ENCODE data around the gene RFLNA. TPM values are rescaled to one million over a fixed set of nuclear protein-coding genes. Genes with fewer than 3 reads are reported as not detected.

Gene RFLNA
- total and polyA plus RNA-seq, 2 of the 13 experiments (the other 11 are each of a cell fraction or from before 2014, with no cell fraction given), result not detected

DNA sequence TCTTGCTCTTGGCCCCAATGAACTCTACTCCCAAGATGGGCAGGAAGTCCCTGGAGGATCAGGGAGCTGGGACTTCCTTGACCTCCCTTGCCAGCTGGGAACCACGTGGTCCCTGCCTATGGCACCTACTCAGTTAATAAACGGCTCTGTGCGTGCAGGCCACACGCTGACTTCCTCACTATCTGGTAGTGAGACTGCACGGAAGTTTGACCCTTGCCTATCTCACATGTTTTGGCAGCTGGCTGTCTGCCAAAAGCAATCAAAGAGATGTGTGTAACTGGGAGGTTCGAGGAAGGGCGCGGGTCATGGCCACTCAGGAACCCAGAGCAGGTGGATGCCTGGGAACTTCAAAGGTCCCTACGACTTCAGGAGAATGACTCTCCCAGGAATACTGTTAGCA, 57.9 kb downstream of the RFLNA start (continued):
- TF ChIP-seq, protein P1, sequence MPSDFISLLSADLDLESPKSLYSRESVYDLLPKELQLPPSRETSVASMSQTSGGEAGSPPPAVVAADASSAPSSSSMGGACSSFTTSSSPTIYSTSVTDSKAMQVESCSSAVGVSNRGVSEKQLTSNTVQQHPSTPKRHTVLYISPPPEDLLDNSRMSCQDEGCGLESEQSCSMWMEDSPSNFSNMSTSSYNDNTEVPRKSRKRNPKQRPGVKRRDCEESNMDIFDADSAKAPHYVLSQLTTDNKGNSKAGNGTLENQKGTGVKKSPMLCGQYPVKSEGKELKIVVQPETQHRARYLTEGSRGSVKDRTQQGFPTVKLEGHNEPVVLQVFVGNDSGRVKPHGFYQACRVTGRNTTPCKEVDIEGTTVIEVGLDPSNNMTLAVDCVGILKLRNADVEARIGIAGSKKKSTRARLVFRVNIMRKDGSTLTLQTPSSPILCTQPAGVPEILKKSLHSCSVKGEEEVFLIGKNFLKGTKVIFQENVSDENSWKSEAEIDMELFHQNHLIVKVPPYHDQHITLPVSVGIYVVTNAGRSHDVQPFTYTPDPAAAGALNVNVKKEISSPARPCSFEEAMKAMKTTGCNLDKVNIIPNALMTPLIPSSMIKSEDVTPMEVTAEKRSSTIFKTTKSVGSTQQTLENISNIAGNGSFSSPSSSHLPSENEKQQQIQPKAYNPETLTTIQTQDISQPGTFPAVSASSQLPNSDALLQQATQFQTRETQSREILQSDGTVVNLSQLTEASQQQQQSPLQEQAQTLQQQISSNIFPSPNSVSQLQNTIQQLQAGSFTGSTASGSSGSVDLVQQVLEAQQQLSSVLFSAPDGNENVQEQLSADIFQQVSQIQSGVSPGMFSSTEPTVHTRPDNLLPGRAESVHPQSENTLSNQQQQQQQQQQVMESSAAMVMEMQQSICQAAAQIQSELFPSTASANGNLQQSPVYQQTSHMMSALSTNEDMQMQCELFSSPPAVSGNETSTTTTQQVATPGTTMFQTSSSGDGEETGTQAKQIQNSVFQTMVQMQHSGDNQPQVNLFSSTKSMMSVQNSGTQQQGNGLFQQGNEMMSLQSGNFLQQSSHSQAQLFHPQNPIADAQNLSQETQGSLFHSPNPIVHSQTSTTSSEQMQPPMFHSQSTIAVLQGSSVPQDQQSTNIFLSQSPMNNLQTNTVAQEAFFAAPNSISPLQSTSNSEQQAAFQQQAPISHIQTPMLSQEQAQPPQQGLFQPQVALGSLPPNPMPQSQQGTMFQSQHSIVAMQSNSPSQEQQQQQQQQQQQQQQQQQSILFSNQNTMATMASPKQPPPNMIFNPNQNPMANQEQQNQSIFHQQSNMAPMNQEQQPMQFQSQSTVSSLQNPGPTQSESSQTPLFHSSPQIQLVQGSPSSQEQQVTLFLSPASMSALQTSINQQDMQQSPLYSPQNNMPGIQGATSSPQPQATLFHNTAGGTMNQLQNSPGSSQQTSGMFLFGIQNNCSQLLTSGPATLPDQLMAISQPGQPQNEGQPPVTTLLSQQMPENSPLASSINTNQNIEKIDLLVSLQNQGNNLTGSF (CRISPR knock-in tag; IDR thresholded peaks at IDR 0.05), result no peak
- no peak for TF ChIP-seq HMGA1 (CRISPR knock-in tag; conservative IDR thresholded peaks at IDR 0.05)
- TF ChIP-seq ZSCAN9 (CRISPR knock-in tag; IDR thresholded peaks at IDR 0.05; ENCODE audit: borderline replicate concordance), result no peak
- no peak for TF ChIP-seq ZMYM2 (CRISPR knock-in tag; IDR thresholded peaks at IDR 0.05)
- TF ChIP-seq PRMT3 (CRISPR knock-in tag; IDR thresholded peaks at IDR 0.05; ENCODE audit: borderline replicate concordance, low read depth), result no peak
- TF ChIP-seq GZF1 (CRISPR knock-in tag; IDR thresholded peaks at IDR 0.05), result no peak
- peak; percentile 29; the same call in 1 of the 2 replicates for TF ChIP-seq ZNF788 (CRISPR knock-in tag; IDR thresholded peaks at IDR 0.05; ENCODE audit: borderline replicate concordance)
- TF ChIP-seq, protein P2, sequence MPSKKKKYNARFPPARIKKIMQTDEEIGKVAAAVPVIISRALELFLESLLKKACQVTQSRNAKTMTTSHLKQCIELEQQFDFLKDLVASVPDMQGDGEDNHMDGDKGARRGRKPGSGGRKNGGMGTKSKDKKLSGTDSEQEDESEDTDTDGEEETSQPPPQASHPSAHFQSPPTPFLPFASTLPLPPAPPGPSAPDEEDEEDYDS (CRISPR knock-in tag; IDR thresholded peaks at IDR 0.05), result no peak
- TF ChIP-seq, protein P3, sequence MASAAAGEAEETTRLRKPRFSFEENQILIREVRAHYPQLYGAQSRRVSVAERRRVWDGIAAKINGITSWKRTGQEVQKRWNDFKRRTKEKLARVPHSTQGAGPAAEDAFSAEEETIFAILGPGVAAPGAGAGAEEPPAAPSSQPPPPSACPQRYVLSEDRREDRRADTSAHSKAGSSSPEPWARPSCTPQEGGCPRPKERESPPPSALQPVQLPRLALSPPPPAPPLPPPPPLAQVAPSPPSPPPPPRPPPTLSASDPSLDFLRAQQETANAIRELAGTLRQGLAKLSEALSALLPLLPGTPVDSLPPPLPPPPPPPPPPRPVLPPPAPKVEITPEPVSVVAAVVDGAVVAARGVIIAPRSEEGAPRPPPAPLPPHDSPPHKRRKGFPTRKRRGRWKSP (CRISPR knock-in tag; IDR thresholded peaks at IDR 0.05), result no peak
- no peak for TF ChIP-seq ZNF3 (CRISPR knock-in tag; IDR thresholded peaks at IDR 0.05)
- TF ChIP-seq MEIS1 (CRISPR knock-in tag; IDR thresholded peaks at IDR 0.05; ENCODE audit: borderline replicate concordance), result peak; percentile 64; the same call in 1 of the 2 replicates
- no peak for TF ChIP-seq ZNF33A (CRISPR knock-in tag; IDR thresholded peaks at IDR 0.05; ENCODE audit: borderline replicate concordance)
- no peak for TF ChIP-seq TBP (CRISPR knock-in tag; IDR thresholded peaks at IDR 0.05)
- TF ChIP-seq, protein P4, sequence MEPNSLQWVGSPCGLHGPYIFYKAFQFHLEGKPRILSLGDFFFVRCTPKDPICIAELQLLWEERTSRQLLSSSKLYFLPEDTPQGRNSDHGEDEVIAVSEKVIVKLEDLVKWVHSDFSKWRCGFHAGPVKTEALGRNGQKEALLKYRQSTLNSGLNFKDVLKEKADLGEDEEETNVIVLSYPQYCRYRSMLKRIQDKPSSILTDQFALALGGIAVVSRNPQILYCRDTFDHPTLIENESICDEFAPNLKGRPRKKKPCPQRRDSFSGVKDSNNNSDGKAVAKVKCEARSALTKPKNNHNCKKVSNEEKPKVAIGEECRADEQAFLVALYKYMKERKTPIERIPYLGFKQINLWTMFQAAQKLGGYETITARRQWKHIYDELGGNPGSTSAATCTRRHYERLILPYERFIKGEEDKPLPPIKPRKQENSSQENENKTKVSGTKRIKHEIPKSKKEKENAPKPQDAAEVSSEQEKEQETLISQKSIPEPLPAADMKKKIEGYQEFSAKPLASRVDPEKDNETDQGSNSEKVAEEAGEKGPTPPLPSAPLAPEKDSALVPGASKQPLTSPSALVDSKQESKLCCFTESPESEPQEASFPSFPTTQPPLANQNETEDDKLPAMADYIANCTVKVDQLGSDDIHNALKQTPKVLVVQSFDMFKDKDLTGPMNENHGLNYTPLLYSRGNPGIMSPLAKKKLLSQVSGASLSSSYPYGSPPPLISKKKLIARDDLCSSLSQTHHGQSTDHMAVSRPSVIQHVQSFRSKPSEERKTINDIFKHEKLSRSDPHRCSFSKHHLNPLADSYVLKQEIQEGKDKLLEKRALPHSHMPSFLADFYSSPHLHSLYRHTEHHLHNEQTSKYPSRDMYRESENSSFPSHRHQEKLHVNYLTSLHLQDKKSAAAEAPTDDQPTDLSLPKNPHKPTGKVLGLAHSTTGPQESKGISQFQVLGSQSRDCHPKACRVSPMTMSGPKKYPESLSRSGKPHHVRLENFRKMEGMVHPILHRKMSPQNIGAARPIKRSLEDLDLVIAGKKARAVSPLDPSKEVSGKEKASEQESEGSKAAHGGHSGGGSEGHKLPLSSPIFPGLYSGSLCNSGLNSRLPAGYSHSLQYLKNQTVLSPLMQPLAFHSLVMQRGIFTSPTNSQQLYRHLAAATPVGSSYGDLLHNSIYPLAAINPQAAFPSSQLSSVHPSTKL (CRISPR knock-in tag; IDR thresholded peaks at IDR 0.05), result peak; percentile 87
- TF ChIP-seq KMT2B (CRISPR knock-in tag; IDR thresholded peaks at IDR 0.05), result no peak
- TF ChIP-seq SMAD3 (CRISPR knock-in tag; IDR thresholded peaks at IDR 0.05), result no peak
- TF ChIP-seq, protein P5, sequence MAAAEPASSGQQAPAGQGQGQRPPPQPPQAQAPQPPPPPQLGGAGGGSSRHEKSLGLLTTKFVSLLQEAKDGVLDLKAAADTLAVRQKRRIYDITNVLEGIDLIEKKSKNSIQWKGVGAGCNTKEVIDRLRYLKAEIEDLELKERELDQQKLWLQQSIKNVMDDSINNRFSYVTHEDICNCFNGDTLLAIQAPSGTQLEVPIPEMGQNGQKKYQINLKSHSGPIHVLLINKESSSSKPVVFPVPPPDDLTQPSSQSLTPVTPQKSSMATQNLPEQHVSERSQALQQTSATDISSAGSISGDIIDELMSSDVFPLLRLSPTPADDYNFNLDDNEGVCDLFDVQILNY (CRISPR knock-in tag; conservative IDR thresholded peaks at IDR 0.05), result no peak
